Activated CD4-positive, alpha-beta T cell treated with anti-CD3 and anti-CD28 coated beads for 36 hours (primary cell): ENCODE results near the gene MT3. TPM values are rescaled to one million over a fixed set of nuclear protein-coding genes. Genes with fewer than 3 reads are reported as not detected.

ENCODE experiments used
- ATAC-seq: fragments of 200-7000 bp; cut with Tn5 transposase; one replicate; pipeline ENCODE4 v1.10.0; 2021; ENCODE audit warnings: mild to moderate bottlenecking, moderate library complexity
- CTCF ChIA-PET: fragments of 350-600 bp; sonication (Branson Sonifier 250); formaldehyde crosslinking; loops from one replicate; lab custom pipeline; 2021; ENCODE audit warnings: antibody characterized with exemption; lab: Charles Lee
- POLR2A ChIA-PET: fragments of 350-600 bp; sonication (Branson Sonifier 250); formaldehyde crosslinking; loops from one replicate; lab custom pipeline; 2021; ENCODE audit warnings: antibody characterized with exemption, inconsistent platforms; lab: Charles Lee
- DNase-seq: peaks from one replicate; pipeline ENCODE4 v3.0.0-alpha.2; 2020
- H3K27ac Mint-ChIP-seq: one replicate; pipeline ENCODE4 v1.8.0; 2021; ENCODE audit warnings: mixed read lengths
- H3K27me3 Mint-ChIP-seq: one replicate; pipeline ENCODE4 v1.8.0; 2021; ENCODE audit warnings: mixed read lengths
- H3K36me3 Mint-ChIP-seq: one replicate; pipeline ENCODE4 v1.8.0; 2021; ENCODE audit warnings: low read depth, mixed read lengths
- H3K4me1 Mint-ChIP-seq: one replicate; pipeline ENCODE4 v1.8.0; 2021; ENCODE audit warnings: mixed read lengths
- H3K4me3 Mint-ChIP-seq: one replicate; pipeline ENCODE4 v1.8.0; 2021; ENCODE audit warnings: mild to moderate bottlenecking, moderate library complexity, mixed read lengths
- H3K9me3 Mint-ChIP-seq: one replicate; pipeline ENCODE4 v1.8.0; 2021; ENCODE audit warnings: low read depth, mixed read lengths
- intact Hi-C, 2 experiments: fragments of 100-400 bp; cut with DNase I in 1 of 2; cut with micrococcal nuclease in 1 of 2; formaldehyde crosslinking; loops; one replicate each; pipeline versions ENCODE4 v1.14.2 to v1.15.1; 2022 to 2024; cut with DNase I, micrococcal nuclease
- total RNA-seq, 2 experiments: library from RNA; stranded (reverse); gene quantifications; one replicate each; pipeline ENCODE4 v1.2.3, GENCODE V29; 2021

MT3 gene
- total RNA-seq, 2 experiments from 2014 or later: 10.6 to 27.0 TPM

GRCh38 chr16:56558024-56558747 lies 31.1 kb upstream of the MT3 start:
- no peak overlapping the region for H3K27ac Mint-ChIP-seq
- no peaks in the 10 kb centered on the region for H3K4me1 Mint-ChIP-seq

GRCh38 chr16:56559109-56559508 lies 30.2 kb upstream of the MT3 start:
- ATAC-seq: no peak
- intact Hi-C loops: no loop called here
- ChIA-PET CTCF (interaction anchor here (0.5 kb wide), 1 partner anchor 143 kb away, joined by 5 read pairs; no protein-coding TSS in a partner anchor), POLR2A (no interaction called here)
- no peak for DNase-seq
- peaks cover 9% of the 10 kb centered on the region for H3K27me3 Mint-ChIP-seq
- H3K27ac Mint-ChIP-seq: no peak overlapping the region
- no peaks in the 10 kb centered on the region for H3K36me3 Mint-ChIP-seq
- no peaks in the 10 kb centered on the region for H3K4me1 Mint-ChIP-seq
- no peaks in the 10 kb centered on the region for H3K9me3 Mint-ChIP-seq
- no peak overlapping the region for H3K4me3 Mint-ChIP-seq

More at GRCh38 chr16:56558024-56558747, 31.1 kb upstream of the MT3 start:
- ChIA-PET CTCF (interaction anchor here (0.6 kb wide), 1 partner anchor 157 kb away, joined by 3 read pairs; no protein-coding TSS in a partner anchor), POLR2A (no interaction called here)
- Mint-ChIP-seq H3K4me3 (no peak overlapping the region), H3K27me3 (peaks cover 12% of the 10 kb centered on the region), H3K9me3 (no peaks in the 10 kb centered on the region), H3K36me3 (no peaks in the 10 kb centered on the region)
- ATAC-seq (no peak), DNase-seq (no peak)
- intact Hi-C loops: no loop called here

- ATAC-seq (no peak), DNase-seq (no peak)
- Mint-ChIP-seq H3K36me3 (no peaks in the 10 kb centered on the region), H3K4me3 (no peak overlapping the region), H3K27ac (no peak overlapping the region), H3K4me1 (no peaks in the 10 kb centered on the region), H3K27me3 (peaks cover 9% of the 10 kb centered on the region), H3K9me3 (no peaks in the 10 kb centered on the region)
- intact Hi-C loops: no loop called here
- ChIA-PET CTCF (interaction anchor here (1.0 kb wide), 1 partner anchor 64 kb away, joined by 3 read pairs; no protein-coding TSS in a partner anchor), POLR2A (no interaction called here)
These were observed 28.9 kb upstream of the MT3 start for GRCh38 chr16:56560447-56560846.

- Mint-ChIP-seq H3K27ac (no peak overlapping the region), H3K4me3 (no peak overlapping the region), H3K27me3 (peaks cover 9% of the 10 kb centered on the region), H3K36me3 (no peaks in the 10 kb centered on the region), H3K9me3 (no peaks in the 10 kb centered on the region), H3K4me1 (no peaks in the 10 kb centered on the region)
- CTCF ChIA-PET: interaction anchor here (1.0 to 1.1 kb wide), 2 partner anchors 35 to 65 kb away, joined by 3 read pairs; no protein-coding TSS in a partner anchor
- DNase-seq (no peak), ATAC-seq (no peak)
- intact Hi-C loops: no loop called here
- POLR2A ChIA-PET: no interaction called here
These were observed 28.2 kb upstream of the MT3 start for GRCh38 chr16:56561126-56561525.

- no peaks in the 10 kb centered on the region for H3K9me3 Mint-ChIP-seq
- DNase-seq: no peak
- POLR2A ChIA-PET: no interaction called here
- H3K27ac Mint-ChIP-seq: no peak within 1 kb of the TSS
- no peak for ATAC-seq
- peaks cover 7% of the 10 kb centered on the region for H3K27me3 Mint-ChIP-seq
- no peaks in the 10 kb centered on the region for H3K4me1 Mint-ChIP-seq
- no peaks in the 10 kb centered on the region for H3K36me3 Mint-ChIP-seq
- no peak within 1 kb of the TSS for H3K4me3 Mint-ChIP-seq
- intact Hi-C loops: no loop called here
- CTCF ChIA-PET: interaction anchor here (0.9 to 1.5 kb wide), 4 partner anchors 12 to 137 kb away, joined by 3 to 7 read pairs (median 5); no protein-coding TSS in a partner anchor
These were observed 24.4 kb upstream of the MT3 start, which contains the start of gene MT4 for GRCh38 chr16:56564793-56565477. TSS of gene MT4 (plus strand) at chr16:56565073. CDS start at chr16:56565129, 56 bp downstream.

GRCh38 chr16:56569971-56570370 lies 19.4 kb upstream of the MT3 start:
- CTCF ChIA-PET: interaction anchor here (0.8 to 0.9 kb wide), 2 partner anchors 132 to 160 kb away, joined by 3 read pairs; no protein-coding TSS in a partner anchor
- intact Hi-C loops: loop anchor here in 1 of 2 experiments (10.0 kb wide), 1 partner anchor 275 kb away; no protein-coding TSS in a partner anchor

GRCh38 chr16:56571525-56571924 lies 17.8 kb upstream of the MT3 start:
- Mint-ChIP-seq H3K4me1 (no peaks in the 10 kb centered on the region), H3K27me3 (no peaks in the 10 kb centered on the region), H3K36me3 (no peaks in the 10 kb centered on the region), H3K4me3 (no peak overlapping the region), H3K27ac (no peak overlapping the region), H3K9me3 (peaks cover 6% of the 10 kb centered on the region)
- CTCF ChIA-PET: interaction anchor here (0.5 to 1.1 kb wide), 2 partner anchors 11 to 513 kb away, joined by 3 read pairs; no protein-coding TSS in a partner anchor
- no peak for DNase-seq
- POLR2A ChIA-PET: no interaction called here
- no peak for ATAC-seq
- intact Hi-C loops: loop anchor here in 1 of 2 experiments (10.0 kb wide), 1 partner anchor 273 kb away; no protein-coding TSS in a partner anchor

More at GRCh38 chr16:56569971-56570370, 19.4 kb upstream of the MT3 start:
- Mint-ChIP-seq H3K4me3 (no peak overlapping the region), H3K27me3 (no peaks in the 10 kb centered on the region), H3K27ac (no peak overlapping the region), H3K9me3 (peaks cover 4% of the 10 kb centered on the region), H3K4me1 (no peaks in the 10 kb centered on the region), H3K36me3 (no peaks in the 10 kb centered on the region)
- ATAC-seq (no peak), DNase-seq (no peak)
- POLR2A ChIA-PET: no interaction called here

- H3K4me3 Mint-ChIP-seq: no peak overlapping the region
- no peaks in the 10 kb centered on the region for H3K36me3 Mint-ChIP-seq
- CTCF ChIA-PET: interaction anchor here (4.8 kb wide), 1 partner anchor 127 kb away, joined by 74 read pairs; no protein-coding TSS in a partner anchor
- peaks cover 4% of the 10 kb centered on the region for H3K4me1 Mint-ChIP-seq
- DNase-seq (no peak), ATAC-seq (no peak)
- POLR2A ChIA-PET: no interaction called here
- no peaks in the 10 kb centered on the region for H3K27me3 Mint-ChIP-seq
- H3K27ac Mint-ChIP-seq: no peak overlapping the region
- intact Hi-C loops: loop anchor here (5.0 to 10.0 kb wide), 3 partner anchors 68 to 270 kb away; partner anchors contain the start of gene MT1X (in 1 of the 2)
- H3K9me3 Mint-ChIP-seq: peaks cover 6% of the 10 kb centered on the region
These were observed 14.7 kb upstream of the MT3 start for GRCh38 chr16:56574625-56575024.

- H3K4me3 Mint-ChIP-seq: no peak overlapping the region
- intact Hi-C loops: loop anchor here (1.0 to 10.0 kb wide), 12 partner anchors 24 to 293 kb away; partner anchors contain the start of genes MT1X (in 2 of the 2), MT1E (in 1 of the 2), MT1F (in 1 of the 2) and MT2A (in 1 of the 2)
- POLR2A ChIA-PET: interaction anchor here (1.5 kb wide), 1 partner anchor 125 kb away, joined by 4 read pairs; no protein-coding TSS in a partner anchor
- CTCF ChIA-PET: interaction anchor here (0.6 to 4.8 kb wide), 35 partner anchors 8 to 354 kb away, joined by 3 to 74 read pairs (median 4); partner anchors contain the start of gene MT1F
- ATAC-seq: peak; percentile 100
- DNase-seq: peak; percentile 95
- H3K27ac Mint-ChIP-seq: peak overlapping the region; percentile 70
- H3K4me1 Mint-ChIP-seq: peaks cover 4% of the 10 kb centered on the region
- H3K27me3 Mint-ChIP-seq: no peaks in the 10 kb centered on the region
- H3K9me3 Mint-ChIP-seq: peaks cover 6% of the 10 kb centered on the region
- H3K36me3 Mint-ChIP-seq: no peaks in the 10 kb centered on the region
These were observed 12.6 kb upstream of the MT3 start for GRCh38 chr16:56576585-56577299.

GRCh38 chr16:56577300-56577625 lies 12.1 kb upstream of the MT3 start:
- peak overlapping the region; percentile 70 for H3K27ac Mint-ChIP-seq
- peaks cover 4% of the 10 kb centered on the region for H3K4me1 Mint-ChIP-seq
- CTCF ChIA-PET: interaction anchor here (0.6 to 4.8 kb wide), 24 partner anchors 8 to 347 kb away, joined by 3 to 74 read pairs (median 4); partner anchors contain the start of gene MT1F
- DNase-seq (no peak), ATAC-seq (no peak)
- POLR2A ChIA-PET: interaction anchor here (1.5 kb wide), 1 partner anchor 125 kb away, joined by 4 read pairs; no protein-coding TSS in a partner anchor
- H3K4me3 Mint-ChIP-seq: no peak overlapping the region
- intact Hi-C loops: loop anchor here (1.0 to 10.0 kb wide), 12 partner anchors 23 to 292 kb away; partner anchors contain the start of genes MT1X (in 2 of the 2), MT1E (in 1 of the 2), MT1F (in 1 of the 2) and MT2A (in 1 of the 2)
- no peaks in the 10 kb centered on the region for H3K36me3 Mint-ChIP-seq
- H3K27me3 Mint-ChIP-seq: no peaks in the 10 kb centered on the region
- peaks cover 6% of the 10 kb centered on the region for H3K9me3 Mint-ChIP-seq
